Activated CD8-positive, alpha-beta memory T cell treated with anti-CD3 and anti-CD28 coated beads, Interleukin-2, amount 50 U/mL, for 1 hour (primary cell): ENCODE data around the gene ADCYAP1R1.

Source experiments
- DNase-seq: peaks from one replicate; pipeline ENCODE4 v3.0.0-alpha.2; 2020; ENCODE audit errors: extremely low read depth

ADCYAP1R1 gene

GRCh38 chr7:31051598-31052486 lies at the start of gene ADCYAP1R1:
ADCYAP1R1 (plus strand) TSS chr7:31052308; CDS start chr7:31063265, 10,957 bp downstream.
- DNase-seq = no peak

GRCh38 chr7:31003097-31003496 lies 49.0 kb upstream of the ADCYAP1R1 start:
- DNase-seq = no peak

- no peak for DNase-seq
Measured at GRCh38 chr7:31003721-31004120, 48.4 kb upstream of the ADCYAP1R1 start.

GRCh38 chr7:31004393-31004792 lies 47.7 kb upstream of the ADCYAP1R1 start:
- no peak for DNase-seq

- no peak for DNase-seq
Measured at GRCh38 chr7:31006857-31007256, 45.3 kb upstream of the ADCYAP1R1 start.

- DNase-seq = no peak
Measured at GRCh38 chr7:31007634-31008033, 44.5 kb upstream of the ADCYAP1R1 start.

- DNase-seq = no peak
Measured at GRCh38 chr7:31014826-31015225, 37.3 kb upstream of the ADCYAP1R1 start.

GRCh38 chr7:31017032-31017675 lies 35.0 kb upstream of the ADCYAP1R1 start:
- no peak for DNase-seq

GRCh38 chr7:31017721-31018120 lies 34.4 kb upstream of the ADCYAP1R1 start:
- no peak for DNase-seq

- DNase-seq = no peak
Measured at GRCh38 chr7:31019509-31019908, 32.6 kb upstream of the ADCYAP1R1 start.

GRCh38 chr7:31020161-31020560 lies 31.9 kb upstream of the ADCYAP1R1 start:
- no peak for DNase-seq

- DNase-seq = no peak
Measured at GRCh38 chr7:31020652-31021051, 31.5 kb upstream of the ADCYAP1R1 start.

- DNase-seq = no peak
Measured at GRCh38 chr7:31022117-31022516, 30.0 kb upstream of the ADCYAP1R1 start.

- DNase-seq = no peak
Measured at GRCh38 chr7:31022726-31023125, 29.4 kb upstream of the ADCYAP1R1 start.

- DNase-seq = no peak
Measured at GRCh38 chr7:31023877-31024276, 28.2 kb upstream of the ADCYAP1R1 start.

- DNase-seq = no peak
Measured at GRCh38 chr7:31027161-31027965, 24.7 kb upstream of the ADCYAP1R1 start.

GRCh38 chr7:31028006-31028405 lies 24.1 kb upstream of the ADCYAP1R1 start:
- no peak for DNase-seq

GRCh38 chr7:31028417-31028992 lies 23.6 kb upstream of the ADCYAP1R1 start:
- no peak for DNase-seq

GRCh38 chr7:31029251-31030042 lies 22.7 kb upstream of the ADCYAP1R1 start:
- DNase-seq = no peak

- no peak for DNase-seq
Measured at GRCh38 chr7:31033674-31034300, 18.3 kb upstream of the ADCYAP1R1 start.

GRCh38 chr7:31036924-31037323 lies 15.2 kb upstream of the ADCYAP1R1 start:
- no peak for DNase-seq
